ENCODE data around the gene GCLM. TPM values are rescaled to one million over a fixed set of nuclear protein-coding genes. Genes with fewer than 3 reads are reported as not detected.
A peak's percentile ranks its signal among the peaks of the same experiment; 100 is the strongest.

The GCLM gene
- total and polyA plus RNA-seq, 2 donors (not counting 3 experiments of a cell fraction or from before 2014, with no cell fraction given) = 12.3 to 55.9 TPM

DNA sequence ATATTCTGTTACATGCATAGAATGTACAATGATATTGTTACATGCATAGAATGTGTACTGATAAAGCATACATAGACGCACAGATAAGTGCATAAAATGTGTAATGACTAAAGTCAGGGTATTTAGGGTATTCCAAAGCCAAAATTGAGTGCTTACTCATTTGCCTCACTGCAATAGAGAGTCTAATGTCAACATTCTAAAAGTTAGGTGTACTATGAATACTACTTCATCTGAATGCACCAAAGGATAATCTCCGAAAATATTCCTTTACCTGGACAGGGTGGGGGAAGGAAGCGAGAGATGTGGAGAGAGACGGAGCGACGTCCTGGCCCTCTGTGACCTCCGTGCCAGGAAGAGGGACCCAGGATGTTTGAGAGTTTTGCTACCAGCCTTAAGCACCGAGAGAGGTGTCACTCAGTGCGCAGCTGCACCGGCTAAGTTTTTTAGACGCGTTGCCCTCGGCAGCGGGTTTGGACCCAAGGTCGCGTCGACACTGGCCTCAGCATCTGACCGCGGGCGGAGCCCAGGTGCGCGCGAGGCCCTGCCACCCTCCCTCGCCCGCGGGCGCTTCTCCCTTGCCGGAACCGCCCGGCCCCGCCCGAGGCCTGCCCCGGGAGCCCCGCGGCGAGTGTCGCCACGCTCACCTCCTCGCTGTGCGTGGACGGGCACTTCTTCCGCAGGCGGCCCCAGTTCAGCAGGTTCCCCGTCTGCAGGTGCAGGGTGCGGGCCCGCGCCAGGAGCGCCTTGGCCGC lies 660 bp downstream of the GCLM start:
- Histone ChIP-seq H3K9ac (replicated peaks; ENCODE audit: extremely low read depth, insufficient read depth, low read length) (peak overlapping the region; percentile 76), H2AFZ (ENCODE audit: low read depth, low read length) (no peak overlapping the region), H3K27me3 (ENCODE audit: control insufficient read depth in 2 of 2, insufficient read depth in 2 of 2, low read length in 2 of 2) (no peaks in the 10 kb centered on the region), H3K4me2 (ENCODE audit: insufficient read depth, low read length) (peak overlapping the region; percentile 96), H3K36me3 (ENCODE audit: control insufficient read depth in 2 of 2, extremely low read depth in 1 of 2, insufficient read depth in 2 of 2, low read length in 2 of 2) (no peaks in the 10 kb centered on the region), H3K4me3 (replicated peaks in 1 of 3; ENCODE audit: insufficient read depth in 1 of 3, low read depth in 1 of 3, low read length in 3 of 3) (peak overlapping the region; percentile 70 to 90 (median 82)), H3K79me2 (ENCODE audit: control insufficient read depth, insufficient read depth, low read length) (peaks cover 53% of the 10 kb centered on the region), H3K27ac (ENCODE audit: insufficient read depth, low read depth, low read length) (peak overlapping the region; percentile 69), H4K20me1 (replicated peaks; ENCODE audit: control insufficient read depth, extremely low read depth, insufficient read depth, low read length) (peaks cover 9% of the 10 kb centered on the region), H3K4me1 (ENCODE audit: control insufficient read depth, extremely low read depth, insufficient read depth, low read length) (peaks cover 46% of the 10 kb centered on the region), H3K9me3 (replicated peaks; ENCODE audit: control insufficient read depth, insufficient read depth, low read length) (no peaks in the 10 kb centered on the region), H3K9me1 (replicated peaks; ENCODE audit: control insufficient read depth, extremely low read depth, insufficient read depth, low read length) (no peaks in the 10 kb centered on the region)
- no peak for FAIRE-seq
- peak; percentile 23 for DNase-seq (ENCODE audit: low read depth, low spot score)
- CTCF ChIA-PET = interaction anchor here (0.6 to 2.2 kb wide), 24 partner anchors 8 to 604 kb away, joined by 3 to 24 read pairs (median 3); partner anchors contain the start of gene DNTTIP2
- intact Hi-C loops (cut with micrococcal nuclease) = loop anchor here (1.0 to 10.0 kb wide), 5 partner anchors 28 to 563 kb away; partner anchors contain the start of genes ABCD3, ARHGAP29 and DR1
- dilution Hi-C loops (cut with MboI; ENCODE audit: extremely low pct_ligation_motif_present, low sequenced_read_pairs) = no loop called here
- no TSS peak for BruUV-seq (replicated peaks)
- POLR2A ChIA-PET = no interaction called here
- TF ChIP-seq POLR2A (IDR thresholded peaks at IDR 0.05; ENCODE audit: low read depth, low read length) = peak; percentile 33
- no peak for TF ChIP-seq FOS (IDR thresholded peaks at IDR 0.05; ENCODE audit: borderline replicate concordance, insufficient read depth, low read length)

DNA sequence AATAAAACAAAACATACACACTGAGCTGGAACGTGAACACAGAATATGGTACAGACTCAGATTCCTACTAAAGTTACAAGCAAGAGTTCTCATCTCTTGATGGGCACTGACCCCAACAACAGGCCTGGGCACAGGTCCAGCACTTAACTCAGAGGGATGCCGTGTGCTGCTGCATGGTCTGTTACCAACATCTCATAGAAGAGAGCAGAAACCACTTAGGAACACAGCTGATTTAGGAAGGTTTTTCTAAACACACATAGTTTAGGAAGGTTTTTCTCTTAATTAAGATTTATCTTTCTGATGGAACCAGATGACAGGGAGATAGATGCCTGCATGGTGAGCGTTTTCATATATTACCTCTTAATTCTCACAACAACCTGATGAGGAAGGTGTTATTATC lies 1.5 kb downstream of the GCLM start:
- intact Hi-C loops (cut with micrococcal nuclease) = loop anchor here (2.0 to 10.0 kb wide), 3 partner anchors 27 to 510 kb away; partner anchors contain the start of genes ABCD3 and ARHGAP29
- POLR2A ChIA-PET = no interaction called here
- DNase-seq (ENCODE audit: low read depth, low spot score) = peak; percentile 51

More for the DNA sequence above, 1.5 kb downstream of the GCLM start:
- no peak for FAIRE-seq
- CTCF ChIA-PET = interaction anchor here (1.0 kb wide), 1 partner anchor 428 kb away, joined by 3 read pairs; no protein-coding TSS in a partner anchor
- peak overlapping the region; percentile 76 for H3K9ac ChIP-seq (replicated peaks; ENCODE audit: extremely low read depth, insufficient read depth, low read length)
- H3K4me2 ChIP-seq (ENCODE audit: insufficient read depth, low read length) = peak overlapping the region; percentile 96
- no peaks in the 10 kb centered on the region for H3K9me1 ChIP-seq (replicated peaks; ENCODE audit: control insufficient read depth, extremely low read depth, insufficient read depth, low read length)
- H3K4me3 ChIP-seq (replicated peaks in 1 of 3; ENCODE audit: insufficient read depth in 1 of 3, low read depth in 1 of 3, low read length in 3 of 3) = peak overlapping the region; percentile 70 to 90 (median 82)
- TF ChIP-seq POLR2AphosphoS5 (IDR thresholded peaks at IDR 0.05; ENCODE audit: insufficient read depth, low read depth, low read length) (no peak), POLR2A (IDR thresholded peaks at IDR 0.05; ENCODE audit: low read depth, low read length) (no peak), GATA2 (IDR thresholded peaks at IDR 0.05; ENCODE audit: insufficient read depth, insufficient read length, low read depth, low read length) (no peak), EZH2 (IDR thresholded peaks at IDR 0.05; ENCODE audit: borderline replicate concordance, low read depth, low read length, severe bottlenecking) (no peak), MYC (IDR thresholded peaks at IDR 0.05; ENCODE audit: low read depth, low read length) (no peak), FOS (IDR thresholded peaks at IDR 0.05; ENCODE audit: borderline replicate concordance, insufficient read depth, low read length) (no peak)
- TF ChIP-seq, protein P1, sequence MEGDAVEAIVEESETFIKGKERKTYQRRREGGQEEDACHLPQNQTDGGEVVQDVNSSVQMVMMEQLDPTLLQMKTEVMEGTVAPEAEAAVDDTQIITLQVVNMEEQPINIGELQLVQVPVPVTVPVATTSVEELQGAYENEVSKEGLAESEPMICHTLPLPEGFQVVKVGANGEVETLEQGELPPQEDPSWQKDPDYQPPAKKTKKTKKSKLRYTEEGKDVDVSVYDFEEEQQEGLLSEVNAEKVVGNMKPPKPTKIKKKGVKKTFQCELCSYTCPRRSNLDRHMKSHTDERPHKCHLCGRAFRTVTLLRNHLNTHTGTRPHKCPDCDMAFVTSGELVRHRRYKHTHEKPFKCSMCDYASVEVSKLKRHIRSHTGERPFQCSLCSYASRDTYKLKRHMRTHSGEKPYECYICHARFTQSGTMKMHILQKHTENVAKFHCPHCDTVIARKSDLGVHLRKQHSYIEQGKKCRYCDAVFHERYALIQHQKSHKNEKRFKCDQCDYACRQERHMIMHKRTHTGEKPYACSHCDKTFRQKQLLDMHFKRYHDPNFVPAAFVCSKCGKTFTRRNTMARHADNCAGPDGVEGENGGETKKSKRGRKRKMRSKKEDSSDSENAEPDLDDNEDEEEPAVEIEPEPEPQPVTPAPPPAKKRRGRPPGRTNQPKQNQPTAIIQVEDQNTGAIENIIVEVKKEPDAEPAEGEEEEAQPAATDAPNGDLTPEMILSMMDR (IDR thresholded peaks at IDR 0.05; ENCODE audit: extremely low read depth in 1 of 2, insufficient read depth in 1 of 2, low read depth in 1 of 2, low read length in 2 of 2) = no peak
- TF ChIP-seq, protein P2, sequence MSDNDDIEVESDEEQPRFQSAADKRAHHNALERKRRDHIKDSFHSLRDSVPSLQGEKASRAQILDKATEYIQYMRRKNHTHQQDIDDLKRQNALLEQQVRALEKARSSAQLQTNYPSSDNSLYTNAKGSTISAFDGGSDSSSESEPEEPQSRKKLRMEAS (IDR thresholded peaks at IDR 0.05; ENCODE audit: insufficient read depth, insufficient read length) = no peak
- no peak overlapping the region for H3K27ac ChIP-seq (ENCODE audit: insufficient read depth, low read depth, low read length)
- no TSS peak for BruUV-seq (replicated peaks)
- H3K9me3 ChIP-seq (replicated peaks; ENCODE audit: control insufficient read depth, insufficient read depth, low read length) = no peaks in the 10 kb centered on the region
- no peaks in the 10 kb centered on the region for H3K27me3 ChIP-seq (ENCODE audit: control insufficient read depth in 2 of 2, insufficient read depth in 2 of 2, low read length in 2 of 2)
- peaks cover 9% of the 10 kb centered on the region for H4K20me1 ChIP-seq (replicated peaks; ENCODE audit: control insufficient read depth, extremely low read depth, insufficient read depth, low read length)
- no peak overlapping the region for H2AFZ ChIP-seq (ENCODE audit: low read depth, low read length)
- dilution Hi-C loops (cut with MboI; ENCODE audit: extremely low pct_ligation_motif_present, low sequenced_read_pairs) = no loop called here
- peaks cover 59% of the 10 kb centered on the region for H3K79me2 ChIP-seq (ENCODE audit: control insufficient read depth, insufficient read depth, low read length)
- peaks cover 0 to 2% of the 10 kb centered on the region in 2 experiments for H3K36me3 ChIP-seq (ENCODE audit: control insufficient read depth in 2 of 2, extremely low read depth in 1 of 2, insufficient read depth in 2 of 2, low read length in 2 of 2)
- peaks cover 46% of the 10 kb centered on the region for H3K4me1 ChIP-seq (ENCODE audit: control insufficient read depth, extremely low read depth, insufficient read depth, low read length)
